Middle frontal gyrus (tissue), 1 donor: Measurements from ENCODE around the gene CLPSL1.
"Not testable (repeated sequence)": the region's sequence is repeated elsewhere in the genome, so short reads cannot be mapped to it uniquely, and the experiment has no call there.

Experiments
- DNase-seq: peaks from one replicate; pipeline ENCODE4 v3.0.0-alpha.2; 2015; ENCODE audit warnings: low spot score; ENCODE audit errors: extremely low spot score

The CLPSL1 gene, protein sequence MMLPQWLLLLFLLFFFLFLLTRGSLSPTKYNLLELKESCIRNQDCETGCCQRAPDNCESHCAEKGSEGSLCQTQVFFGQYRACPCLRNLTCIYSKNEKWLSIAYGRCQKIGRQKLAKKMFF

GRCh38 chr6:35780719-35781118 lies at the start of gene CLPSL1:
Gene CLPSL1, plus strand, starts transcription at chr6:35781019. Its CDS starts 92 bp downstream, at chr6:35781111.
- no peak for DNase-seq

DNA sequence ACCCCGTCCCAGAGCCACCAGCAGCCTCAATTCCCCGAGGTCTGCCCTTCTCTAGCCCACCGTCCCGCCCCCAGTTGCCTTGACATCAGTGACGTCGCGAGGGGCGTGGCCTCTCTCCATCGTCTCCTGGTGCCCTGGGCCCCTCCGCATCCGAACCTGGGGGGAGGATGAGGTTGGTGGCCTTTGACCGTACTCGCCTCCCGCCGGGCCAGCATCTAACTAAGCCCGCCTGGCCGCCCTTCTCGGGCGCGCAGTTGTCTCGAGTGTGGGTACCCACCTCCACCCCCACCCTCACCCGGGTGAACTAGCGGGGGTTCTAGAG lies 49.4 kb upstream of the CLPSL1 start:
- DNase-seq, result peak; percentile 66

DNA sequence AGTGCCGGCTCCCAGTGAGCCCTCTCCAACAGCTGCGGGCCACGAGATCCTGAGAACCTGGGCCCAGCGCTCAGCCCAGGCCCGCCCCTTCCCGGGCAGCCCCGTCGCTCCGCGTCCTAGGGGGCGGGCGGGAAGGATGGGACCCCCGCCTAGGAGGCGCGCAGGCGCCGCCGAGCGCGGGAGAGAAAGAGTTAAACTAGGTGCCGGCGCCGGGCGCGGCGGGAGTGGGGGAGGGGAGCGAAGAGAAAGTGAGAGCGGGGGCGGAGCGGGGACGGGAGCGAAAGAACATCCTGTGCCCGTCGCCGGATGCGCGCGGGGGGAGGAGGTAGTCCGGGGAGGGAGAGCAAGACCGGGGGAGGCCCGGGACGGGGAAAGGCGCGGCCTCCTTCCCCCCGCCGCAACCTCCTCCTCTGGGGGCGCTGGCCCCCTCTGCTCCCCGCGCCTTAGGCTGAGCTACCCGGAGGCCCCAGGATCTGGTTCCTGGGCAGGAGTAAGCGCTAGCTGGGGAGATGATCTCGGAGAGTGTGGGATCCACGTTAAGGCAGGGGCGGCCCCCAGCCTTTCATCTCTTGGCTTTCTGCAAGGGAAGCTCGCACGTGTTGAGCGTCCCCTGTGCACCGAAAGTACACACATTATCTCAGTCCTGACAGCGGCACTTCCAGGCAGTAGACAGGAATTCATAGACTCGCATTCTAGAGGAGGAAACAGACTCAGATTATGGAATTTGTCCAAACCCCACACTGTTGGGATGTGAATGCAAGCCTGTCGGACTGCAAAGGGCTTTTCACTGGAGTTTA lies 48.9 kb upstream of the CLPSL1 start:
- peak; percentile 52 for DNase-seq

DNA sequence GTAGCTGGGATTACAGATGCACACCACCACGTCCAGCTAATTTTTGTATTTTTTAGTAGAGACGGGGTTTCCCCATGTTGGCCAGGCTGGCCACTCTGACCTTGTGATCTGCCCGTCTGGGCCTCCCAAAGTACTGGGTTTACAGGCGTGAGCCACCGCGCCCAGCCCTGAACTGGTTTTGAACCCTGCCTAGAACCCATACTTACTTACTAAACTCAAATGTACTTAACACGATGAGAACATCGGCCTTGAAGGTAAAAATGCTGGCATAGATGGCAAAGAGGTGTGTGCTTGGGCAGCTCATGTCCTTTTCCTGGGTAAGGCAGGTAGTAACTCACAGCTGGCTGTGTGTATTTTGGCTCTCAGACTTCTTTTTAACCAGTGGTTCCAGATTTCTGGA lies 47.2 kb upstream of the CLPSL1 start:
- DNase-seq, result no peak

- DNase-seq, result not testable (repeated sequence)
Observed at GRCh38 chr6:35734319-35734718, 46.5 kb upstream of the CLPSL1 start.

- DNase-seq, result no peak
Observed at GRCh38 chr6:35735452-35735851, 45.4 kb upstream of the CLPSL1 start.

DNA sequence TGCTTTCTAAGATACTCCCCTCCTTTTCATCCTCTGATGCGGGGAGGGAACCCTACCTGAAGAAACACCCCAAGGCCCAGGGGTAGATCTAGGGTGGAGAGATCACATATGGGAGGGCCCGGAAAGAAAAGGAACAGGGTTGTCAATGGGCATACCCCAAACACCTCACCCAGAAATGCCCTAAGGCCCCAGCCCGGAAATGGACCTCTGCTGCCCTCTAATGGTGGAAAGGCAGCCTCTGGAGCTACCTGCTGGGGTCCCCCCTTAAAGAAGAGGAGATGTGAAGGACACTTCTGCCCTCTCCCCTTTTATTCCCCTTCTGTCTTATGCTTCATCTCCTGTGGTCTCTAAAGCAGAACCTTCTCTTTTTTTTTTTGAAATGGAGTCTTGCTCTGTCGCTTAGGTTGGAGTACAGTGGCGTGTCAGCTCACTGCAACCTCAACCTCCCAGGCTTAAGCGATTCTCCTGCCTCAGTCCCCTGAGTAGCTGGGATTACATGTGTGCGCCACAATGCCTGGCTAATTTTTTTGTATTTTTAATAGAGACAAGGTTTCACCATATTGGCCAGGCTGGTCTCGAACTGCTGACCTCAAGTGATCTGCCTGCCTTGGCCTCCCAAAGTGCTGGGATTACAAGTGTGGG lies 44.4 kb upstream of the CLPSL1 start:
- no peak for DNase-seq

DNA sequence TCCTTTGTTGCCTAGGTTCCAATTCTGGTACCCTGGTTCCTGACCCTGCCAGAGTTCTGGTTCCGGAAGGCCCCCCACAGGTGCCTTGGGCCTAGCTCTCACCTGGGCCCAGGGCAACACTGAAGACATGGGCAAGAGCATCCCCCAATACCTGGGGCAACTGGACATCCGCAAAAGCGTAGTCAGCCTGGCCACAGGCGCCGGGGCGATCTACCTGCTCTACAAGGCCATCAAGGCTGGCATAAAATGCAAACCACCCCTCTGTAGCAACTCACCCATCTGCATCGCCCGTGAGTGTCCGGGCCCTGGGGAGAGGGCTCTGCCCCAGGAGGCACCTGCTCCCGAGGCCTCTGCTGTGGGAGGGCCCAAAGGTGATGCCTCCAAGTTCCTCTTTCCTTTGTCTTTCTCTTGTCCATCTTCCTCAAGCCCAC lies 43.8 kb upstream of the CLPSL1 start, which contains the start of gene ARMC12:
TSS of gene ARMC12 (plus strand) at position 51 of the 431 bp plus-strand sequence. CDS start at position 128, 77 bp downstream.
- no peak for DNase-seq

GRCh38 chr6:35737413-35738211 lies 43.2 kb upstream of the CLPSL1 start:
- DNase-seq, result no peak

GRCh38 chr6:35739645-35740524 lies 40.9 kb upstream of the CLPSL1 start:
- DNase-seq, result no peak

DNA sequence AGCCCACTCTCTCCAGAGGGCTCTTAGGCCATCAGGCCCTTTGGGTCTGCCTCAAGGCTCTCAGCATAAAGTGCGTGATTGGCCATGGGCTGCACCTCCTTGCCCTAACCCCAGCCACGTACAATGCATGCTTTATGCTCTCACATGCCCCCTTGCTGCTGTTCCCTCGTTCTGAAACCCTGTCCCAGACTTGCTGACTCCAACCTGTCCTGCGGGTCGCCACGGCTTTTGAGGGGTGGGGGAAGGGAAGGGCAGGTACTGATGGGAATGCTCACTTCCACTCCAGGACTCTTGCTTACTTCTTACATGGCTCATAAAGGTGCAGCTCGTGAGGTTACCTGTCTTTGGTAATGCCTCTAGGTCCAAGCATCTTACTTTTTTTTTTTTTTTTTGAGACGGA lies 38.0 kb upstream of the CLPSL1 start:
- no peak for DNase-seq

GRCh38 chr6:35745509-35745908 lies 35.3 kb upstream of the CLPSL1 start:
- no peak for DNase-seq

- no peak for DNase-seq
Observed at GRCh38 chr6:35746516-35746915, 34.3 kb upstream of the CLPSL1 start.

GRCh38 chr6:35747877-35748276 lies 32.9 kb upstream of the CLPSL1 start:
- no peak for DNase-seq

GRCh38 chr6:35750557-35750956 lies 30.3 kb upstream of the CLPSL1 start:
- DNase-seq, result no peak

DNA sequence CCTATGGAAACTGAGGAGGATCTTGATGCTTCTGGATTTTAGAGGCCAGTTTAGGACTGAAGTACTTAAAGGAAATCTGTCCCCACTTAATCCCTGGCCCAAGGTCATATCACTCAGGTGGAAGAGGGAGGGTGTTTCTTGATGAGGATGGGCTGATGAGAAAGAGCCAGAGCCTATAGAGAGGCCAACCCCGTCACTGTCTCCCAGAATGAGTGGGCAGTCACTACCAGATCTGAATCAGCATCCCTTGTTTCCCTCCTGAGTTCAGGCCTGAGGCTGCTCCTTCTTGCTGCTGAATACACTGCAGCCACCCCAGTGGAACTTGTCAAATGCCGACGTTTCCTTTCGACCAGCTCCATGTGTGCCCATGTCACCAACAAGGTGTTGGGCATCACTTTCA lies 29.2 kb upstream of the CLPSL1 start:
- DNase-seq, result no peak

DNA sequence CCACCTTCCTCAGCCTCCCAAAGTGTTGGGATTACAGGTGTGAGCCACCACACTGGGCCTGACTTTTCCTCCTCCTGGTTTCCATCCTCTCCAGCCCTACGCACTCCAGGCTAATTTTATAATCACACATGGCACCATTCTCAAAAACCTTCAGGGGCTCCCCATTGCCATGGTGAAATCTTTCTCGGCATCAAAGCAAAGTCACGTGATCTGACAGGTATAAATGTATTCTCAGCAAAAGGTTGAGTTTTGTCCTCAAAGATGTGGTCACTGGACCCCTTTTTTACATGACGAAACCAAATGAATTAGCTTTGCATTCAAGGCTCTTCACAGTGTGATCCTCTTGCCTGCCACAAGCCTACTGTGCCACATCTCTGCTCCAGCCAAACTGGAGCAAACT lies 28.5 kb upstream of the CLPSL1 start:
- no peak for DNase-seq

GRCh38 chr6:35754452-35755277 lies 26.2 kb upstream of the CLPSL1 start:
- DNase-seq, result no peak

DNA sequence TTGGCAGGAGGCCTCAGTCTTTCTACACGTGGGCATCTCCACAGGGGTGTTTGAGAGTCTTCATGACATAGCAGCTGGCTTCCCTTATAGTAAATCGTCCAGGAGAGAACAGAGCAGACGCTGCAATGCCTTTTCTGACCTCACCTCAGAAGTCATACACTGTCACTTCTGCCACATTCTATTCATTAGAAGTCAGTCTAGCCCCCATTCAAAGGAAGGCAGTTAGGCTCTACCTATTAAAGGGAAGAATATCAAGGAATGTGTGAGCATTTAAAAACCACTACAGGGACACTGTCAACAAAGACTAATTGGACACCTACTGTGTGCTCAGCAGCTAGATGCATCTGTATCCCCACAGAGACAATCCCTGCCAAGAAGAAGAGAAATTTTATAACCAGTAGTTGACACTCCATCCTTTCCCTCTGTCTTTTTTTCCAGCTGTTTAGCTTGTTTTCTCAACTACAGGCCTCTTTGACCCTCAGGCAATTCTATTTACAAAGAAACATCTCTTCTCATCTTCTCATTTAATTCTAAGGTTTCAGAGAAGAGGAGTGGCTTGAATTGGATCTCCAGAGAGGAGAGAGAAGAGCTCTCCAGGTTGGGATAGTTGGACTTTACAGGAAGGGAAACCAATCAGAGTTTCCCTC lies 25.4 kb upstream of the CLPSL1 start:
- DNase-seq, result no peak
